Astrocyte (in vitro differentiated cells and primary cell): ENCODE measurements around the gene IDE.

Experiments used
- EZH2 ChIP-seq: IDR thresholded peaks from 2 replicates; pipeline ENCODE4 v1.6.1; 2012; ENCODE audit warnings: mild to moderate bottlenecking, low read length, inconsistent platforms; ENCODE audit not compliant: insufficient read depth
- TF ChIP-seq, protein P1 (sequence below): IDR thresholded peaks from 2 replicates; pipeline ENCODE4 v1.5.1; 2011; ENCODE audit warnings: low read depth, mild to moderate bottlenecking, inconsistent platforms, low read length, moderate library complexity; ENCODE audit not compliant: insufficient read depth

DNA sequence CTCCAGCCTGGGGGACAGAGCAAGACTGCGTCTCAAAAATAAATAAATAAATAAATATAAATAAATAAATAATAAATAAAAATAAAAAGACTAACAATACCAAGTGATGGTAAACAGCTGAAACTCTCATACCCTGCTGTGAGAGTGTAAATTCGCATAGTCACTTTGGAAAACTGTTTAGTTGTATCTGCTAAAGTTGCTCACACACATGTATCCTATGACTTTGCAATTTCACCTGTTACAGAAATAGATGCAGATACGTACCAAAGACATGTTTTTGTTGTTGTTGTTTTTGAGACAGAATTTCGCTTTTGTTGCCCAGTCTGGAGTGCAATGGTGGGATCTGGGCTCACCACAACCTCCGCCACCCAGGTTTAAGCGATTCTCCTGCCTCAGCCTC, 135.7 kb downstream of the IDE start:
- TF ChIP-seq, protein P1, sequence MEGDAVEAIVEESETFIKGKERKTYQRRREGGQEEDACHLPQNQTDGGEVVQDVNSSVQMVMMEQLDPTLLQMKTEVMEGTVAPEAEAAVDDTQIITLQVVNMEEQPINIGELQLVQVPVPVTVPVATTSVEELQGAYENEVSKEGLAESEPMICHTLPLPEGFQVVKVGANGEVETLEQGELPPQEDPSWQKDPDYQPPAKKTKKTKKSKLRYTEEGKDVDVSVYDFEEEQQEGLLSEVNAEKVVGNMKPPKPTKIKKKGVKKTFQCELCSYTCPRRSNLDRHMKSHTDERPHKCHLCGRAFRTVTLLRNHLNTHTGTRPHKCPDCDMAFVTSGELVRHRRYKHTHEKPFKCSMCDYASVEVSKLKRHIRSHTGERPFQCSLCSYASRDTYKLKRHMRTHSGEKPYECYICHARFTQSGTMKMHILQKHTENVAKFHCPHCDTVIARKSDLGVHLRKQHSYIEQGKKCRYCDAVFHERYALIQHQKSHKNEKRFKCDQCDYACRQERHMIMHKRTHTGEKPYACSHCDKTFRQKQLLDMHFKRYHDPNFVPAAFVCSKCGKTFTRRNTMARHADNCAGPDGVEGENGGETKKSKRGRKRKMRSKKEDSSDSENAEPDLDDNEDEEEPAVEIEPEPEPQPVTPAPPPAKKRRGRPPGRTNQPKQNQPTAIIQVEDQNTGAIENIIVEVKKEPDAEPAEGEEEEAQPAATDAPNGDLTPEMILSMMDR: no peak
- TF ChIP-seq EZH2: no peak
